NCI-H2227 (cell line): ENCODE results near the gene TPCN2.

Experiments
- DNase-seq: peaks from one replicate; lab custom pipeline; 2025; ENCODE audit not compliant: unreplicated experiment; lab: John Stamatoyannopoulos, UW

Gene TPCN2

DNA sequence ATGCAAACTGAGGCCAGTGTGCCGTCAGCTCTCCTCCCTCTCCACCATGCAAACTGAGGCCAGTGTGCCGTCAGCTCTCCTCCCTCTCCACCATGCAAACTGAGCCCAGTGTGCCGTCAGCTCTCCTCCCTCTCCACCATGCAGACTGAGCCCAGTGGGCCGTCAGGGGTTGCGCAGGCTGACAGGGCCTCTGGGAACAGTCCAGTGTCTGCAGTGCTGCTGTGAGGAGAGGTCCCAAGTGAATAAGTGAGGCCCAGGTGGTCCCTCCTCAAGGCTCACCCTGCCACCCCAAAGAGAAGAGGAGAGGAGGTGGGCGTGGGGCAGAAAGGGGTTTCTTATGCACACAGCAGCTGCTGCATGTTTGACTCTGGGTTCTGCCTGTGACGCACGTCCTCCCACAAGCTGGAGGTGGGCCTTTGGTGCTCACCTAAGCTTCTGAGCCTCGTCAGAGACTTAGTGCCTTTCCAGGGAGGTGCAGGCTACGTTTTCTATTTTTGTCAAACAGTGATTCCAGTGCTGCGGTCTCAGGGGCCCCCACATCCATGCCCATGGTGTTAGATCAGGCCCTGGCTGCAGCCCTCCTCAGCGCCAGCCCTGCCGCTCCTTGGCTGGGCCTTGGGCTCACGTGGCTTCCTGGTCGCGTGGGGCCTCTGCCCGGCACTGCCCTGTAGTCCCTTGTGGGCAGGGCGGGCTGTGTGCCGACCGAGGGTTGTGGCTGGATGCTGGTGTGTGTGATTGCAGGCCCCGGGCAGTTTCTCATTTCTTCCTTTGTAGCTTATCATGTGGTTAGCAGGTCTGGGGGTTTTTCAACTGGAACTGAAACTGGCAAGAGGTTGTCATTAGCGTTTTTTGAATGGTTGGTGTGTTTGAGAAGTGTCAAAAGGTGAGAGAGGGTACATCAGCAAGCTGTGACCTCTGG lies 7.1 kb downstream of the TPCN2 start:
- no peak for DNase-seq

DNA sequence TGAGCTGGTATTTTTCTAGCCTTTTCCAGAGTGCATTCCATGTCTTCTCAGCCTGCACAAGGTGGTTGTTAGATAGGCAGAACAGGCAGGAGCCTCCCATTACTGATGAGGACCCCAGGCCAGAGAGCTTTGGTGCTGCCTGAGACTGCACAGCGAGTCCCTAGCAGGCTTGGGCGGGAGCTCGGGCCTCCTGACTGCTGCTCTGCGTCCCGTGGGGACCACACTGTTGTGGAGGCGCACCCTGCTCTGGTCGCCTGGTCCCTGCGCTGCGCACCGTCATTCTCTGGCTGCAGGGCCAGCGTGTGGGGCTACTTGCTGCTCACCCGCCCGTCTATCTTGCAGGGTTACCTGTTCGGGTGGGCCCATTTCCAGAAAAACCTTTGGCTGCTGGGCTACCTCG lies 8.5 kb downstream of the TPCN2 start:
- no peak for DNase-seq

- DNase-seq, result no peak
Measured at GRCh38 chr11:69057801-69058200, 9.1 kb downstream of the TPCN2 start.

DNA sequence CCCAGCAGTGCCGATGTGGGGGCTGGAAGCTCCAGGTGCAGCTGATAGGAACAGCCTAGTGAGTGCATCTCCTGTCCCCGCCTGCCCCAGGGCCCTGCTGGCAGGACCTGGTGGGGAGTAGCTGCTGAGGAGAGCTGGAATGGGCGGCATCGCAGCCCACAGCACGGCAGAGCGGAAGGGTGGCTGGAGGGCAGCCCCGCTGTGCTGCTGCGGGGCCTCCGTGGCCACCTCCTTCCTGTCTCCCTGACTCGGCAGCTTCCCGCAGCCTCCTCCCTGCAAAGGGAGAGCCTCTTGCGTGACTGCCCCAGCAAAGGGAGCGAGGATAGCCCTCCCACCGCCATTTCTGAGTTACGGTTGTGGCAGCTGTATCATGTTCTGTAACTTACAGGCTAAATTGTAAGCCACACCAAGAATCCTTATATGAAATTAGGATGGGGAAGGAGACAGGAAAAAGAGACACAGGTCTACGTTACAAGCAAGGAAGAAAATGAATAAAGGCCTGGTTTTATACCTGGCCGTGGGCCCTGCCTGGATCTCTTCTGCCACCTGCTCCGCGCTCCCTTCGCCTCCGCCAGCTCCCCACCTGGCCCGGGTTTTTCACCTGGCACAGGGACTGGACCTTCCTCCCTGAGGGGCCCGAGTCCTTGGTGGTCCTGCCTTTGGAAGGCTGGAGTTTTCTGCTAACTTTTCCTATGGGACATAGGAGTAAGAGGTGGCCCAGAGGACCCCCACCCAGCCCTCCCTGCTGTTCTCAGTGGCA lies 10.0 kb downstream of the TPCN2 start:
- DNase-seq, result no peak

DNA sequence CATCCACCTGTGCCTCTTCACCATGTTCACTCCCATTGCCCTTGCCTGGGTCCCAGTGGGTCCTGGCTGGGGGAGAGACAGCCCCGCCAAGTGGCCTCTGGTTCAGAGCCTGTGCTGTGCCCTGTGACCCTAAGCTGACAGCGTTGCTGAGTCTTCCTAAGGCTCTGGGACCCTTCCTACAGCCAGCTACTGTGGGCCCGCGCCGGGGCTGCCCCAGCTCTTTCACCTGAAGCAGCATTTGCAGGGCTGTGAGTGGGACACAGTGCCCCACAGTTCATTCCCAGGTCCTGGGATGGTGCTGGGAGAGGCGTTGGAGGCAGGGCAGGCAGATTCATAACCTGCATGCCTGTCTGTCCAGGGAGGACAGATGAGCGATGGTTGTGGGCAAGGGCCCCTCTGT lies 10.7 kb downstream of the TPCN2 start:
- no peak for DNase-seq

- no peak for DNase-seq
Measured at GRCh38 chr11:69059985-69060384, 11.3 kb downstream of the TPCN2 start.

- DNase-seq, result no peak
Measured at GRCh38 chr11:69060806-69061712, 12.3 kb downstream of the TPCN2 start.

GRCh38 chr11:69061713-69062053 lies 13.0 kb downstream of the TPCN2 start:
- DNase-seq, result no peak

GRCh38 chr11:69062169-69062855 lies 13.6 kb downstream of the TPCN2 start:
- no peak for DNase-seq

GRCh38 chr11:69062873-69063651 lies 14.3 kb downstream of the TPCN2 start:
- no peak for DNase-seq

DNA sequence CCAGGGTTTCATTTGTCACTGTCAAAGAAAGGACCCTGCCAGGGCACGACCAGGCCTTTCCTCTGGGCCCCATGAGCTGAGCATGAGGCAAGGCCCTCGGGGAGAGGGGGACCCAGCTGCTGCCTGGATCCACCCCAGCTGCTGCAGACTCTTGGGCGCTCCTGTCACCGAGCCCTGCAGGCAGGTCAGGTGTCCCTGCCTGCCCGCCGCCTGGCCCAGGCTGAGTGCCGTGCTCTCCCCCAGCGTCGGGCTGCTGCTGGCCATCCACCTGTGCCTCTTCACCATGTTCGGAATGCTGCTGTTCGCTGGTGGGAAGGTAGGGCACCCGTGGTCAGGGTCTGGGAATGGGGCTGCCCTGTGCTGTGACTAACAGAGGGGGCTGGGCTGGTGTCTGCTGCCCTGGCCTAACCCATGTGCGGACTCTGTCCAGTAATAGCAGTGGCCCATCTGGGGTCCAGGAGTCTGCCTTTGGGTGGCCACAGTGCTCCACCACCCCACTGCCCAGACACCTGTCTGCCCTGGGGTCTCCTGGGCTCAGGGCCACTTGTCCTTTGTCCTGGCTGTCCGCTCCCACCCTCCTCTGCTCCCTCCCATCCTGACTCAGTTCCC lies 15.0 kb downstream of the TPCN2 start:
- DNase-seq, result no peak

- no peak for DNase-seq
Measured at GRCh38 chr11:69064394-69064957, 15.7 kb downstream of the TPCN2 start.

DNA sequence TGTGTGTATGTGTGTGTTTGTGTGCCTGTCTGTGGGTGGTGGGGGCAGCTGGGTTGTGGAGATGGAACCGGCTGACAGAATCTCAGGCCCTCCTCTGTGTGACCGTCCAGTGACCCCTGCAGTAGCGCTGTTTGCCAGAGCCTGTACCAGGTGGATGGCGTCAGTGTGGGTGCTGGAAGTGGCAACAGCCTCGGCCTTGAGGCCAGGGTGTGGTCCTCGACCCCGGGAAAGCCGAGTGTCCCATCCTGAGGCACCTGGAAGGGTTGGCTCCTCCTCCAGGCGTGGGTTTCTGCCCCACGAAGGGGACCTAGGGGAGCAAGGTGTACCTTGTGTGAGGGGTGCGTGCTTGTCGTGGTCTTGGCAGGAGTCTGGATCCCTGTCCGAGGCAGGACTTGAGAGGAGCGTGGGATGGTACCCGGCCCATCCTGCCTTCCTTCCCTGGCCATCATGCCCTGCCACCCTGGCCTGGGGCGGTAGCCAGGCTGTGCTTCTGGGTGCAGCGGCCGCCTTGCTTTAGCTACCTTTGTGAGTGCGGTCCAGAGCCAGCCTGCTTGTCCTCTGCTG lies 16.5 kb downstream of the TPCN2 start:
- no peak for DNase-seq

GRCh38 chr11:69066122-69067112 lies 17.7 kb downstream of the TPCN2 start:
- no peak for DNase-seq

DNA sequence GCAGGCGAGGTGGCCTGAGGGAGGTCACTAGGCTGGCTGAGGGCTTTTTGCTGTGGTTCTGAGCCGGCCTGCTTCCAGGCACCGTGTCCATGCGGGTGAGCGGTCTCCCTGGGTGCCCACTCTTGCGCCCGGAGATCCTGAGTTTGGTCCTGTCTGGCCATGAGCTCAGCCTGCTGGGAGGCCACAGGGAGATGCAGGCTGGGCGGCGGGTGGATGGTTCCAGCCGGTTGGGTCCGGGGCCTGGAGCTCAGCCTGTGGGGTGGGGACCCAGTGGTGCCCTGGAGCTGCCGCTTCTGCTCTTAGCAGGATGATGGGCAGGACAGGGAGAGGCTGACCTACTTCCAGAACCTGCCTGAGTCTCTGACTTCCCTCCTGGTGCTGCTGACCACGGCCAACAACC lies 18.5 kb downstream of the TPCN2 start:
- DNase-seq, result no peak

DNA sequence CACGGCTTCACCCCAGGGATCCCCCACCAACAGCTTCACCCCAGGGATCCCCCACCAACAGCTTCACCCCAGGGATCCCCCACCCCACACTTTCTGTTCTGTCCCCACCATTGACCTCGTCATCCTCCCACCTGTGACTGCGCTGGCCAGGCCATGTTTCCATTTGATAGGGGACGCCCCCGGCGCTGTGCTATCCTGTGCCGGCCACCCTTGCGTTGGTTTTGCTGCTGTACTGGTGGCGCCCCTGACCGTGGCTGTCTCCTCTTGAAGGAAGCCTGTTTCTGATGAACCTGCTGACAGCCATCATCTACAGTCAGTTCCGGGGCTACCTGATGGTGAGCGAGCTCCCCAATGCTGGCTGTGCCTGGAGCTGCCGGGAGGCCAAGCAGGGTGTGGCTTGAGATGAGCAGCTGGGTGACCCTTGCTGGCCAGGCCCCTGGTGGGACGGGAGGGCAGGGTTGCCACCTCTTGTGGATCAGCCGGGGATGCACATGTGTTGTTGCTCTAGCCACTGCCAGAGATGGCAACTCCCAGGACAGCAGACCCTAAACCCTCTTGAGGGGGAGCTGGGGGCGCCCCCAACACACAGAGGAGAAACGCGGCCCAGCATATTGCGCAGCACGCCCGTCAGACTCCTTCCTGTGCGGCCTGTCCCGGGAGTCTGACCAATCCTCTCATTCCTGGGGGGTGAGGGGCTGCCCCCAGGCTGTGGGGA lies 22.5 kb downstream of the TPCN2 start:
- DNase-seq, result no peak

GRCh38 chr11:69071956-69072355 lies 23.2 kb downstream of the TPCN2 start:
- DNase-seq, result no peak
